ENCODE results near the gene SULT1A1.

GRCh38 chr16:28592979-28593553 lies 16.8 kb downstream of the SULT1A1 start:
- TF ChIP-seq POLR2A (IDR thresholded peaks at IDR 0.05) (no peak), CTCF (IDR thresholded peaks at IDR 0.05) (no peak)
